HTR-8/SVneo (cell line): Measurements from ENCODE around the gene NGDN.
A peak's percentile ranks its signal among the peaks of the same experiment; 100 is the strongest.

Experiments
- DNase-seq: peaks from one replicate; pipeline ENCODE4 v3.0.0; 2011; ENCODE audit warnings: low spot score, mixed read lengths; ENCODE audit not compliant: insufficient read length
- FAIRE-seq: peaks from 2 replicates; lab custom pipeline; 2011; peaks lifted over from hg19 to GRCh38; lab: Jason Lieb, UNC

The NGDN gene

DNA sequence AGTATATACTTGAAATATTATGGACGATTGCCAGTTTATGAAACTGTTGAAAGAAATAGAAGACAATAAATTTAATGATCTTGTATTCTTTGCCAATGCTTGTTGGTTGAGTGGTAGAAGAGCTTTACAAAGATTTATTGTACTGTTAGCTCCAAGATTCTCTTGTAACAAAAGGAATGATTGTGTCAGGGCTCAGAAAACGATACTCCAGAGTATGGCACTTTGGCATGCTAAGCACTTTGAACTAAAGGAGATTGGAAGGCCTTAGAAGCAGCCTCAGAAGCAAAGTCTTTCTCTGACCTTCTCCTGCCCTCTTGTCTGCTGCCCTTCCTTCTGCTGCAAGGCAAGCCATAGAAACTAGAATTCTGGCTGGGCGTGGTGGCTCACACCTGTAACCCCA lies 4.2 kb upstream of the NGDN start:
- DNase-seq (no peak), FAIRE-seq (no peak)

DNA sequence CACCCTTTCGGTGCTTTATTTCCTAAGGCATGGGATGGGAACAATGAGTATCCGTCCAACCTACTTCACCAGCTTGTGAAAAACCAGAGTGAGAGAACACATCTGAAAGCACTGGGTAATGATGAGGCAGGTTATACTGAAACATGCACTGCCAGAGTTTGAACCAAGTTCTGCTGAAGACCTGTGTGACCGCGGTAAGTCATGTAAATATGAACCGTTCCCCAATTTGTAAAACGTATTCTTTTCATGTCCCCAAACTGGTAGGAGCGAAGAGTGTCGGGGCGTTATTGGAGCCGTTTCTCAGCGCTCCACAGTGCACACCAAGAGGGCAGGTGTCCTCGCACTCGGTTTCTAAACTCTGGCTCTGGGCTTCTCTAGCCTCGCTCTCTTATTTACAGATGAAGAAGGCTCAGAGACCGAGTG lies 788 bp upstream of the NGDN start:
- FAIRE-seq (no peak), DNase-seq (no peak)

DNA sequence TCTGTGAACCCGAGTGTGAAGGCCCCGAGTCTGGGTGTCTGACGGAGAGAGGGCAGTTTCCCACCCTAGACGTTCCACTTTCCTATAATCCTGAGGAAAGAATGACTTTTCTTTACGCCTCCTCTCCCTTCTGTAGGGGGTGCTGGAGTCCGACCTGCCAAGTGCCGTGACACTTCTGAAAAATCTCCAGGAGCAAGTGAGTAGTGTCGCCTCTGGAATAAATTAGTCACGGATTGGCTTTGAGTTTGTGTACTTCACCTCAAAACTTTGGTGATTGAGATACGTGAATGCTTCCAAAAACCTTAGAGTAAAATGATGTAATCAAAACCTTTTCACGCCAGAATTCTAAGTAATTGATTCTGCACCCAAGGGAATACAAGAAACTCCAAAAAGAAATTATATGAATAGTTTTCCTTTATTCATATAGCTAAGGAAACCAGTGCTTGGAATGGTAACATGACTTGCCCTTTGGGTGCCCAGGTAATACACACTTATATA lies 452 bp downstream of the NGDN start:
- FAIRE-seq, result no peak

DNA sequence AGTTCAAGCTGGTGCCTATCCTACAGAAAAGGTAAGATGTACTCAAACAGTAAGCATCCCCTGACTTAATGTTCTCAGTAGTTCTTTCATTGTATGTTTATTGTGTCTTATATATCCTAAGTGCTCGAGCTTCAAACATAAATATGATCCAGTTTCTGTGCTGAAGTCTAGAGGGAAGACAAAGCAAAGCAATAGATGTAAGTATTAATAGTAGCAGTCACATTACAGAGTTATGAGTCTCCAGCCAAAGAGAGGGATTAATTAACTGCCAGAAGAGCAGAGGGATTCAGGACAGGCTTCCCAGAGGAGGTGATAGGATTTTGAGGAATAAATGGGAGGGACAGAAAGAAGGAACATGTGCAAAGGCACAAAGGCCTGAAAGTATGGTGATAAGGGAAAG lies 1.4 kb downstream of the NGDN start:
- no peak for FAIRE-seq
- DNase-seq, result no peak

More for the DNA sequence above, 452 bp downstream of the NGDN start:
- no peak for DNase-seq

DNA sequence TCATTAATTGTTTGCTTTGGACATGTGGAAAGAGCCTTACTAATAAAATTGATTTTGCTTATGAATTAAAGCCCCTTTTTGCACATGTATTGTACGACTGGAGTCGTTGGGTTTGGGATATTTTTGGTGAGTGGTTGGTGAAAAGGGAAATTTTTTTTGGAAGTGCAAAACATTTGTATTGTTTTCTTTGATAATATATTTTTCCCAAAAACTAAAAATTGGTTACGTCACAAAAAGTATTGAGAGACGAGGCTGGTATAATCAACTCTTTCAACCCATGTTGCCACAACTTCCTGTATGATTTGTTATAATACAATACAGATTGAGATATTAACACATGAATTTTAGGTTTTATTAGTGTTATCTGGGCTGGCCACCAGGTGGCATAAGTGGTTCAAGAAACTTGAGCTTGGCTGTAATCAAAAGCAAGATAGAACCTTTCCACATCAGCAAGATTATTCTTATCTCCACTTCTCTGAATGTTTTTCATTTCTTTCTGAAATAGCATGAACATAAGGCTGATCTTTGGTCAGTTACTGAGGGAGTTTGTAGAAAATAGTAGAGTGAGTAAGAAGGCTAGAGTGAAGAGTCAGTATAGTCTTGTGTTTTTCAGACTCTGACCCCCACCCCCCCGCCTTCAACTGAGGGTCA lies 8.7 kb downstream of the NGDN start:
- FAIRE-seq (no peak), DNase-seq (peak; percentile 27)

DNA sequence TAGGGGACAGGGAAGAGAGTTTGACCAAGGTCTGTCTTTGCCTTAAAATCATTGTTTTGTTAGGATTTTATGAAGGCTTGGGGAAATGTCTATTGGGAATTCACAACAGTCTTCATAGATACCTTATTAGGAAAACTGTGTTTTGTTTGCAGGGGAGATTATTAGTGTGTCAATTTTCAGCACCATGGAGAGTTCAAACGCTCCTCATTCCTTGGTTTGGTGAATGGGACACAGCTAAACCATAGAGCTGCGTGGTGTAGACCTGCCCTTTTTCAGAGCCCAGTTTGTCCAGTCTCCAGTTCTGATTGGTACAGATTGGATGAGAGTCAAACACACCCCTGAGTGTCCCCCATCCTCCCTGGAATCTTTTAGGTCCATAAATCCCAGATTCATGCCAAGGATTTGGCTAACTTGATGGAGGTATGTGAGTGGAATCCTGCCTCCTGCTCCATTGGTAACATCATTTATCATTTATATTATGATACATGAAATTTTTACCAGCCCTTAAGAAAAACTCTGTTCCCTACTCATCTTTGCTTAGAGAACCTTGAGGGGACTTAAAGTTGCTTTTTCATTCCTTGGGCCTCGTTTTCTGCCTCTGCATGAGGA lies 12.0 kb downstream of the NGDN start:
- FAIRE-seq, result no peak
- DNase-seq, result no peak

DNA sequence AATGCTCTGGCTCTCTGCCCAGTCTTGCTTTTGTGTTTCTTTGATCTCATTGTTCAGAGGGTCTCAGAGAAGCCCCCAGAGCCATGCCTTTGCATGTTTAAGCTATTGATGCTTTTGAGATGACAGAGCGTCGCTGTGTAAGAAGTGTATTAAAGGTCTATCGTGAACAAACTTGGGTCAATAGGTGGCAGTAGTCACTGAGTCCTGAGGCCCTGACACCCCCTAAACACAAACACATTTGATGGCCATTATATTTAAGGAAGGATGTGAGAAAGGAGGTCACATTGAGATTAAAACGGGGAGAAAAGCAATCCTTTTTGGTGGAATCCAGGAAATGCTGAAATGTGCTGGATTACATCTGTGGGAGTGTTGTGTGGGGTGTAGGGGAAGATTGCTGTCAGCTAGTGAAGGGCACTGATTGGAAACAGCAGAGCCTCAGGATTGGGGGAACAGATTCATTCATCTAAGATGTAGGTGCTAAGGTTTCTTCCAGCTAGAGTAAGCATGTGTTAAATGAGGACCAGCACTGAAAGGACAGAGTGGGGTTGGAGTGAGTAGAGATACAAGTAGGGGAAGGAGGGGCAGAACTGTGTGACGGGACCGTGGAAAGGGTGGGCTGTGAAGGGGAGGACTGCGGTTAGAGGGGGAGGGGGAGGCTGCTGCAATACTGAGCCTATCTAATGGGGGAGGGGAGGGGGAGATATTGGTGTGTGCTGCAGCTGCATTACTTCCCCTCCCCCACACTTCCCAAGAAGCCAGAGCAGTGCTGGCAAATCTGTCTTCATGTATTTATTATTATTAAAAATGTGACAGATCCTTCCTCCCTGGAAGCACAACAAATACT lies 12.7 kb downstream of the NGDN start:
- DNase-seq (no peak), FAIRE-seq (no peak)

DNA sequence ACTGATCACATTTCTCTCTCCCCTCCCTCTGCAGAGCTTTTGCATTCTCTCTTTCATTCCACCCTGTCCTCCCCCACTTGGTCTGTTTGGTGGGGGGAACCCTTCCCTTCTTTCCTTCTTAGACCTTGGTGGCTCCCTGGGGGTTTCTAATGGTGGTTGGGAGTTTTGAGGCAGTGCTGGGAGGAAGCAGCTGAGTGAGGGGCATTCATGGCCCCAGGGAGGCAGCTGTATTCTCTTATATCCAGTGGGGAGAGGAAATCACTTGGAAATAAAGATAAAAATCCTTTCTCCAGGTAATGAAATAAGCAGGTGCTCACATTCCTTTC lies 13.3 kb downstream of the NGDN start:
- DNase-seq, result no peak

DNA sequence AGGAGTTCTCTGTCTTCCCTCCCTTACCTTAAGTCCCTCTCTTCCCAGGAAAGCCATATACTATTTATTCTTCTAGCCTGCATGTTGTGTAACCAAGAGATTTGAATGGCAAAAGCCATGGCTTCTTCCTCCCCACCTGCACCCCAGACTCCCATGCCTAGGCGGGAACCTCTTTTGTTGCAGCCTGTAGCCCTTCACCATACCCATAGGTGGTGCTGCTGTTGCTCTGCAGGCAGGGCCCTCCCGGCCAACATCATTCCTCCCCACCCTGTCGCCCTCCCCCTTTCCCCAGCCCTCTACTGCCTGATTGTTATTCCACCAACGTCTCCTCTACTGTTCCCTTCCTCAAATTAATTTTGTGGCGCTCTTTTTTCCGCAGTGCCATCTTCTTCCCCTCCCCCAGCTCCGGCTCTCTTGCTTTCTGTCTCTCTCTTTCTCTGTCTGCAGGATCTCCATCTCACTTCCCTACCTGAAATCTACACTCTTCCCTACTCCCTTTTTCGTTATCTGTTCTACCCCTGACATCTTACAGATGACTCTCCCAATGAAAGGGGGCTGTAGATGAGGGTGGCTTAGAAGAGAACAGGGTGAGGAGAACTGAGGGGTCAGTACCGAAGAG lies 13.8 kb downstream of the NGDN start:
- FAIRE-seq, result no peak
- DNase-seq, result peak; percentile 9

More for the DNA sequence above, 13.3 kb downstream of the NGDN start:
- no peak for FAIRE-seq

DNA sequence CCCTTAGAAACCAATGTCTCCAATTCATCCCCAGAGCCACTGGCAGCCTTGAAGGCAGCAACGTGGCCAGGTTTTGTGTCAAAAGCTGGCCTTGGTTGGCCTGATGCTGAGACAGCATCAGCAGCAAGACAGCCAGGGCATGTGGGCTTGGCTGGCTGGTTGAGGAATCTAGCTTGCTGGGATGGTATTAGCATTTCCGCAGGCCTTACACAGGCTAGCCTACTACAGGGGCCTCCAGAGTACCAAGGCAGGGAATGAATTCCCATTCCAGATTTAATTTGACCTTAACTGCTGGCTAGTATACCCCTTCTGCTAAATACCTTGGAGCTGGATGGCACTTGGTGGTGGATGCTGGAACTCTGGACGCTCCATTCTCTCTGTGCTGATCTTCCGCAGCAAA lies 15.8 kb downstream of the NGDN start:
- DNase-seq (no peak), FAIRE-seq (no peak)

DNA sequence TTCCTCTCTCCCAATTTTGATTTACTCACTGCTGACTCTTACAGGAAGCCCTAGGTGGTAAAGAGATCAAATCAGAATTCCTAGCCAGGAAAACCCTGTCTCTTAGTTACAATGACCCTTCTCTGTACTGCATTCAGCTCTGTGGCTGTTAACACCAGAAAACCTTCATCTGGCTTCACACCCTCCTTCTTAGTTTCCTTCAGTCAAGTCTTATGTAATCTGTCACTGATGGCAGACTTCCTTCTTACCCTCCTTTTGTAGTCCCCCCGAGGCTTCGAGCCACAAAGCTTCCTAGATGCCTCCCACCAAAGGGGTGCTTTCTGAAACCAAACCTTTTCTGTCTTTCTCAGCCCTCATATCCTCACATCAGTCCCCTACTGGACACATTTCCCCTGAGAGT lies 16.5 kb downstream of the NGDN start:
- FAIRE-seq (no peak), DNase-seq (no peak)

DNA sequence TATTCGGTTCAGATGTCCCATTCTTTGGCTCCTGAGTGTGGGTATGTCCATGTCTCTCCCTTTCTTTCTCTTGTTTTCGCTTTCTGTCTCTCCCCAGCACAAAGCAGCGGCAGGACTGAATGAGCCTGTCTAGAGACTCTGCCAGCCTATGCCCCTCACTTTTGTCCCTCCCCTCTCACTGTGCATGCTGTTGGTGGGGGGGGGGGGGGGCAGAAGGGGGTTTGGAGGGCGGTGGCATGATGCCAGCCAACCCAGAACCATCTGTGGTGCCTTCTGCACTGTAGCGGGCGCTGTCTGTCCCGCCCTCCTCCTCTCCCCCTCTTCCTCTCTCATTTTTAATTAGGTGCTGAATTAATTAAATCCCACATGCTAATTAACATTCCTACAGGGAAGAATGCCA lies 17.7 kb downstream of the NGDN start:
- no peak for DNase-seq
- FAIRE-seq, result no peak

DNA sequence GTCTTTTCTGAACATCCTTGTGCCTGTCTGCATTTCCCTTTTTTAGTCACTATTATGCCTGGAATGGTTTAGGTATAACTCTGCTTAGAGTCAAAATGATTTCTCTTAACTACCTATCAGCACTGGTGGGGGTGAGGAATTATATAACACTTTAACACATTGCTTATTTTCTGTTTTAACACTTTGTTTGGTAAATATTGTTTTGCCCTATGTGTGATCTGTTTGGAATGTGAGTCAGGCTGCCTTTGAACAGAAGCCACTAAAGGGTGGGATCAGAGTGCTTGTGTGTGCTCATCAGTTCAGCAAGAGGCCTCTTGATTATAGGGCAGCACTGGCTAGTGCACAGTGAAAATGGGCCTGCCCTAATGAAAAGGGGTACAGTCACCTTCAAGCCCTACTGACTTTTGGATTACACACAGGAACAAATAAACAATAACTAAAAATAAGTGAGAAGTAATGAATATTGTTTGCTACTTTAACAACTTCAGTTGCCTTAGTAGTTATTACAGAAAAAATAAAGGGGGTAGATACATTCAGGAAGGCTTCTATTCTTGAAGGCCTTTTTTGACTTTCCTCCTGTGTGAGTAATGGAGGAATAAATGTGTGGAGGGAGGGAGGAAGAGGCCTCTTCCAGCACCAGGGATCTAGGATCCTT lies 23.2 kb downstream of the NGDN start:
- no peak for FAIRE-seq

DNA sequence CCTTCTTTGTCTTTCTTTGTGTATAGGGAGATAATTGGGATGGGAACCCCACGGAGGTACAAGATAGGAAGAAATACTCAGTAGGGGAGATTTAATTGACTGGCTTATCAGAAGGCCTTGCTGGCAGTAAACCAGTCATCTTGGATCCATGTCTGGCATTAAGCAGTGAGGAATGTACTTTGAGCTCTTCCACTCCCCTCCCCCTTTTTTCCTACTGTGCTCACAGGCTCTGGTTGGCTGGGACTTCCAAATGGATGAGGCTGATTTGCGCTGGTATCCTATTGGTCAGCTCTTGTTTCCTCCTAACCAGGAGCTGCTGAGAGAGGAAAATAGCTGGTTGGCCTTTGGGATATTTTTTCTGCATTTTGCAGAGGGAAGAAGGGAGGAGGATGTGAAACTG lies 24.7 kb downstream of the NGDN start:
- DNase-seq (no peak), FAIRE-seq (no peak)

More for the DNA sequence above, 23.2 kb downstream of the NGDN start:
- no peak for DNase-seq

DNA sequence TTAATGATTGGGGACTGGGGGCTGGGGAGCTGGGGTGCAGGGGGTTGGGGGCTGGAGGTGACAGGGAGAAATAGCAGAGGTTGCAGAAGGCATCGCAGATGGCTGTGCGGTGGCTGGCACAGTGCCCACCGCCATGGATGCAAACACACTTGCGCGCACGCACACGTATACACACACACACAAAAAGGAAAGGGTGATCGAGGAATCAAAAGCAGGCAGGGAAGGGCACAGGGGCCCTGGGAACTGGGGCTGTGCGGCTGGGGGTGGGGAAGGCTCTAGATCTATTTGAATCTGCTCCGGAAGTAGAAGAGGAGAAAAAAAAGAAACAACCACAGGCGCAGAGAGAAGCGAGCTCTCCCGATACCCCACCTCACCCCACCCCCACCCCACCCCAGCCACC lies 42.7 kb downstream of the NGDN start:
- no peak for DNase-seq
- FAIRE-seq, result no peak

DNA sequence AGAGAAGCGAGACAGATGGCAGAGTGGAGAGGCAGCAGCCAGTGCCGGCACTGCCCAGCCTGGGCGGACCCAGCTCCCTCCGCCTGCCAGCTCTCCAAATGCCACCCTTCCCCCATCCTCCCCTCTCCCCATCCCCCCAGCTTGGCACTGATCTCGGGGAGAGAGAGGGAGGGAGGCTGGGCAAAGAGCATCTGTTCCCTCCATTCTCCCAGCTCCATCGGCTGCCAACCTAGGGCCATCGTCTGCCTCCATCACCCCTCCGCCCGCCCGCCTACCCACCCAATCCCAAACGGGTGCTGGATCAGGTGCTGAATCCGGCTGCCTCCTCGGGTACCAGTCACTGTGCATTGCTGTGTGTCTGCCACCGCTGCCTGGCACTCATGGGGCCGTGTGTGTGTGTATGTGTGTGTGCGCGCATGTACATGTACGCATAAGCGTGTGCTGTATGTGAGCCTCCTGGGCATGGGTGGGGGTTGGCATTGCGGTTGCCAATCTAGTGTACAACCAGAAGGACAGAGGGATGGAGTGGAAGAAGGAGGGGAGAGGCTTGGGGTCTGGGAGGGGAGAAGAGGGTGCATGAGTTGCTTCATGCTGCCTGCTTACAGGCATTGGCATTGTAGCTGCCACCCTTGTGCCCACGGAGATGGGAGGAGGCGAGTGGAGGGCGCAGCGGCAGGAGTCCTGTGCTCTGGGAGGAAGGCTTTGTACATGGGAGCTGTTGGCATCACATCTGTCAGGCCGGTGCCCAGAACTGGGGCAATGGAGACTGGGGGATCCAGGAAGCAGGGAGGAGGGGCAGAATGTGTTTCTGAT lies 43.7 kb downstream of the NGDN start:
- DNase-seq, result no peak
- no peak for FAIRE-seq

DNA sequence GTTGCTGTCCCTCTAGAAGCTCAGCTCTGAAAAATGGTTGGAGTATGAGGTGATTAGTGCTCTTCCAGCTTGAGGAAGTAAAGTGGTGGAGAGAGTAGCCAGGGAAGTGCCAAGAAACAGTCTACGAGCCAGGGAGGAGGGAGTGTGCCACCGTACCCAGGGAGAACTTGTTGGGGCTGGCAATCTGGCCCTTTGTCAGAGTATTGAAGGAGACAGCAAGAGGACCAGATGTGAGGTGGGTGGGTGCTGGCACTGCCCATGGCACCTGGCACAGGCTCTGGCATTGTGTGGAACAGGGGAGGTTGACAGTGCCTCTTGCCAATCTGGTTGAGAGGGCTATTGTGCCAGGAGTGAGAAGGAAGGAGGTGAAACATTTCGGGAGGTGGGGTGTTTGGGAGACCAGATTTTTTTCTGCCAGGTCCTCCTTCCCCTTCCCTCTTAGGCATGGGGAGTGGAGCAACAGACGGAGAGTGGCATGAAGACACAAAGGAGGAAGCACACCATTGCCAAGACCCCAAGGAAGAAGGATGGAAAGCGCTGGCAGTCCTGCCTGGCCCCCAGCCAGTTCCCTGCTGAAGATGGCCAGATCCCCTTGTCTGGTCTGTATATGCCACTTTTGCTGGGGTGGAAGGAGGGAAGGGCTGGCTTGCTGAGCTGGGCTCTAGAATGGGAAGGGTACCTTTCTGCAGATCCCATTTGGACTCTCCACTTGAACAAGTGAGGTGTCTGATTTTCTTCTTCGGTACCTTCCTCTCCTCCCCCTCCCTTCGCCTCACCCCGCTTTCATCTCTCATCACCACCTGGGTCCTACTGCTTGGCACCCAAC lies 44.5 kb downstream of the NGDN start:
- no peak for DNase-seq
- FAIRE-seq, result no peak

DNA sequence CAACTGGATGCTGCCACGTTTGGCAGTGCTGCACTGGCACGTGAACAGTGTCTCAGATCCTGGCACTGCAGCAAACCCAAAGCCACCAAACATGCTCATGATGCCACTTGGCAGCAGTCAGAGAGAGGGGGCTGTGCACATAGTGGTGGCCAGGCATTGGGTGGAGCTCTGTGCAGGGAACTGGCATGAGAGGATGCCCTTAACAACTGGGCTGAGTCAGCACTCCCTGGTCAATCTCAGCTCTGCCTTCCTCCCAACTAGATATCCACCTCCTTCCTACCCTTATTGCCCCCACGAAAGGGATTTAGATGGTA lies 45.1 kb downstream of the NGDN start:
- no peak for DNase-seq
- no peak for FAIRE-seq
